GM23248 (cell line): Measurements from ENCODE around the gene MAML2. TPM values are rescaled to one million over a fixed set of nuclear protein-coding genes. Genes with fewer than 3 reads are reported as not detected.

ENCODE experiments used
- DNase-seq: peaks from one replicate; pipeline ENCODE4 v3.0.0-alpha.2; 2015
- H2AFZ ChIP-seq: fragments of 200-600 bp; sonication (generic); 2 replicates; pipeline ENCODE4 v1.6.1; 2016; ENCODE audit warnings: antibody characterized with exemption
- H3F3A ChIP-seq: fragments of 200-600 bp; sonication (generic); 2 replicates; pipeline ENCODE4 v1.6.1; 2016; ENCODE audit warnings: mild to moderate bottlenecking, antibody characterized with exemption, mixed run types; ENCODE audit not compliant: insufficient read depth
- H3K27ac ChIP-seq: fragments of 200-600 bp; sonication (generic); 2 replicates; pipeline ENCODE4 v1.5.1; 2016; ENCODE audit warnings: mild to moderate bottlenecking
- H3K27me3 ChIP-seq: fragments of 200-600 bp; sonication (generic); replicated peaks from 2 replicates; pipeline ENCODE4 v1.6.1; 2016; ENCODE audit warnings: mild to moderate bottlenecking; ENCODE audit not compliant: insufficient read depth
- H3K36me3 ChIP-seq: fragments of 200-600 bp; sonication (generic); 2 replicates; pipeline ENCODE4 v1.6.1; 2016; ENCODE audit warnings: low read depth, mild to moderate bottlenecking
- H3K4me1 ChIP-seq: fragments of 200-600 bp; sonication (generic); 2 replicates; pipeline ENCODE4 v1.6.1; 2016; ENCODE audit warnings: mild to moderate bottlenecking; ENCODE audit not compliant: insufficient read depth
- H3K4me2 ChIP-seq: fragments of 200-600 bp; sonication (generic); one replicate; pipeline ENCODE4 v1.6.1; 2016; ENCODE audit warnings: mild to moderate bottlenecking; ENCODE audit not compliant: unreplicated experiment
- H3K4me3 ChIP-seq: fragments of 200-600 bp; sonication (generic); 2 replicates; pipeline ENCODE4 v1.5.1; 2016; ENCODE audit warnings: mild to moderate bottlenecking
- H3K79me2 ChIP-seq: fragments of 200-600 bp; sonication (generic); 2 replicates; pipeline ENCODE4 v1.6.1; 2016; ENCODE audit warnings: mild to moderate bottlenecking; ENCODE audit not compliant: insufficient read depth
- H3K9ac ChIP-seq: fragments of 200-600 bp; sonication (generic); 2 replicates; pipeline ENCODE4 v1.6.1; 2016; ENCODE audit warnings: mild to moderate bottlenecking
- H3K9me2 ChIP-seq: fragments of 200-600 bp; sonication (generic); 2 replicates; pipeline ENCODE4 v1.6.1; 2016; ENCODE audit warnings: mixed run types, mild to moderate bottlenecking, moderate library complexity; ENCODE audit not compliant: insufficient read depth
- H3K9me3 ChIP-seq: fragments of 200-600 bp; sonication (generic); one replicate; pipeline ENCODE4 v1.6.1; 2017; ENCODE audit warnings: low read depth
- H4K20me1 ChIP-seq: fragments of 200-600 bp; sonication (generic); 2 replicates; pipeline ENCODE4 v1.6.0; 2016; ENCODE audit not compliant: insufficient read depth
- EZH2 ChIP-seq: fragments of 200-600 bp; sonication (generic); IDR thresholded peaks from 2 replicates; pipeline ENCODE4 v1.6.1; 2018; ENCODE audit warnings: antibody characterized with exemption, mild to moderate bottlenecking; ENCODE audit not compliant: insufficient read depth, poor library complexity, severe bottlenecking
- EZH2phosphoT487 ChIP-seq: fragments of 200-600 bp; sonication (generic); IDR thresholded peaks from 2 replicates; pipeline ENCODE4 v1.6.1; 2018; ENCODE audit warnings: antibody characterized with exemption, moderate library complexity, mild to moderate bottlenecking, low read depth; ENCODE audit not compliant: insufficient read depth
- WGBS, 2 experiments: methylation state at CpG; one replicate each; pipeline ENCODE4 v1.1.6; 2015 to 2017; ENCODE audit warnings: low lambda C conversion rate in 2 of 2, low coverage in 1 of 2; ENCODE audit errors: missing lambda C conversion rate in 2 of 2; 5-methylcytosine and 5-hydroxymethylcytosine counted together
- in situ Hi-C: fragments of 300-500 bp; cut with MboI; formaldehyde crosslinking; loops from 2 replicates; pipeline ENCODE4 v1.15.0; 2020
- polyA plus RNA-seq: library from polyadenylated mRNA; unstranded; fragments of >200 nt; fragmentation: Nextera tagmentation; extraction: Ambion mirVana; gene quantifications from 2 replicates; pipeline ENCODE4 v1.2.1, GENCODE V29; 2016
- total RNA-seq: library from RNA; depleted of rRNA; stranded (reverse); fragments of >200 nt; shearing (Covaris generic); gene quantifications from 2 replicates; pipeline ENCODE4 v1.2.3, GENCODE V29; 2014

MAML2 gene
- total and polyA plus RNA-seq, 2 experiments from 2014 or later, result 7.4 to 23.7 TPM

DNA sequence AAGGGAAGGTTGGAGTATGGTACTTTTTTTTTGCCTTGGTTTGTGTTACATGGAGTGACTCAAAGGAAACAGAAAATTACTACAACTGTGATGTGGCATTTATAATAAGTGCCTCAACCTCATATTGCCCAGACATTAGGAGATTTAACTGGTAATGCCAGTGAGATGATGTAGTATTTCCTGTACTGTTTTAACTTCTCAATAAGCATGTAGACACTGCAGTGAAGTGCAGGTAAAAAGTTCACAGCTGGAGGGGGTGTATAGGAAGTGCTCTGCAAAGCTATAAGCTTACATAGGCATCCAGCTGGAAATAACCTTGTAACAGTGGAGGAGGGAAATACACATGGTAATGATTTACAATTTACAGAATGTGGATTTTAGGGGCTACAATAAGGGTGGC lies 280.9 kb downstream of the MAML2 start:
- DNase-seq, result peak; percentile 65
- H3F3A ChIP-seq, result peaks cover 56% of the 10 kb centered on the region
- H3K9ac ChIP-seq, result peak overlapping the region; percentile 28
- H3K9me3 ChIP-seq, result no peaks in the 10 kb centered on the region
- H3K9me2 ChIP-seq, result no peaks in the 10 kb centered on the region
- in situ Hi-C loops, result no loop called here
- no peak overlapping the region for H3K4me3 ChIP-seq
- peak overlapping the region; percentile 64 for H3K27ac ChIP-seq
- peaks cover 10% of the 10 kb centered on the region; the same call in 1 of the 2 replicates for H3K36me3 ChIP-seq
- H3K79me2 ChIP-seq, result peaks cover 95% of the 10 kb centered on the region
- H3K4me2 ChIP-seq, result peak overlapping the region; percentile 55
- H2AFZ ChIP-seq, result no peak overlapping the region
- no peaks in the 10 kb centered on the region for H4K20me1 ChIP-seq
- peaks cover 63% of the 10 kb centered on the region for H3K4me1 ChIP-seq
- H3K27me3 ChIP-seq, result no peaks in the 10 kb centered on the region
- no peak for TF ChIP-seq EZH2phosphoT487
- TF ChIP-seq EZH2, result no peak

DNA sequence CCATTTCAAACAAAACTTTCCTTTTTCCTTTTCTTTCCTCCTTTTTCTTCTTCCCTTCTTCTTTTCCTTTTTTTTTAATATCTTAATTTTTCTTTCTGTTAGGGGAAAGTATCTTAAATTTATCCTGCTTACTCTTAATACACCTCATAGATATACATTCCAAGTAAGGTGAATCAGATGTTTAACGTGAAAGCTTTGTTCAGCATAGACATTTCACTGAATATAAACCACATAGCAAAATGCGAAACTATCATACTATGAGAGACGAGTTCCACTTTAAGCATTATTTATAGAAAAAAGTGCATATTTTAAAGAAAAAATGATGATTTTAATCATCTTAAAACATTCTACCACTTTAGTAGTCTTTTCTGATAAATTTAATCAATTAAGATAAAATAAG lies 281.3 kb downstream of the MAML2 start:
- TF ChIP-seq EZH2phosphoT487 (no peak), EZH2 (no peak)
- DNase-seq, result no peak
- peak overlapping the region; percentile 64 for H3K27ac ChIP-seq
- H3F3A ChIP-seq, result peaks cover 58% of the 10 kb centered on the region
- peaks cover 67% of the 10 kb centered on the region for H3K4me1 ChIP-seq
- H3K27me3 ChIP-seq, result no peaks in the 10 kb centered on the region
- H3K36me3 ChIP-seq, result peaks cover 10% of the 10 kb centered on the region; the same call in 1 of the 2 replicates
- peak overlapping the region; percentile 28 for H3K9ac ChIP-seq
- H4K20me1 ChIP-seq, result no peaks in the 10 kb centered on the region
- H3K4me3 ChIP-seq, result no peak overlapping the region; the same call in 1 of the 2 replicates
- H3K9me2 ChIP-seq, result no peaks in the 10 kb centered on the region
- peak overlapping the region; percentile 55 for H3K4me2 ChIP-seq
- no peak overlapping the region for H2AFZ ChIP-seq
- in situ Hi-C loops, result no loop called here
- WGBS, 2 experiments, result 71 to 73% methylated on average over 3 of the region's 3 CpGs
- peaks cover 96% of the 10 kb centered on the region for H3K79me2 ChIP-seq
- H3K9me3 ChIP-seq, result no peaks in the 10 kb centered on the region

DNA sequence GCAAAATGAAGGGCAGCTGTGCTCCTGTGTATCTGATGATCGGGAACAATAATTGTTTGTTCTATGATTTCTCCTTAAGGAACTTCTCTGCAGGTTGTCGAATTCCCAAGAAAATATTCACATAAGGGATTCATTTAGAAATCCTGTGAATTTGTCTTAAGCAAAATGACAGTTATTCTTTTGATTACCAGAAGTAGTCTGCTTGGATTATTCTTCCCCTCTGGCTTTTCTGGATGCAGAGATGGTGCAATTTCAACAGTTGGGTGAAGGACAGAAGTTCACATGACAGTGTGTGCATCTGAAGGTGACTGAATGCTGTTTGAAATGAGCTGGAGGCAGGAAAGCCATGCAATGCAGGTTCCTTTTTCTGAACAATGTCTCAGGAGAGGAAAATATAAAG lies 281.9 kb downstream of the MAML2 start:
- WGBS, 2 experiments, result 9 to 22% methylated on average over 2 of the region's 2 CpGs
- Histone ChIP-seq H3K9ac (peak overlapping the region; percentile 28; the same call in 1 of the 2 replicates), H3F3A (peaks cover 65% of the 10 kb centered on the region), H3K27me3 (no peaks in the 10 kb centered on the region), H3K4me3 (no peak overlapping the region), H4K20me1 (no peaks in the 10 kb centered on the region), H3K4me2 (peak overlapping the region; percentile 55), H3K27ac (peak overlapping the region; percentile 64), H2AFZ (no peak overlapping the region), H3K4me1 (peaks cover 71% of the 10 kb centered on the region), H3K9me3 (no peaks in the 10 kb centered on the region), H3K9me2 (no peaks in the 10 kb centered on the region), H3K79me2 (peaks cover 94% of the 10 kb centered on the region), H3K36me3 (peaks cover 10% of the 10 kb centered on the region; the same call in 1 of the 2 replicates)
- TF ChIP-seq EZH2phosphoT487 (no peak), EZH2 (no peak)
- peak; percentile 48 for DNase-seq
- in situ Hi-C loops, result no loop called here

DNA sequence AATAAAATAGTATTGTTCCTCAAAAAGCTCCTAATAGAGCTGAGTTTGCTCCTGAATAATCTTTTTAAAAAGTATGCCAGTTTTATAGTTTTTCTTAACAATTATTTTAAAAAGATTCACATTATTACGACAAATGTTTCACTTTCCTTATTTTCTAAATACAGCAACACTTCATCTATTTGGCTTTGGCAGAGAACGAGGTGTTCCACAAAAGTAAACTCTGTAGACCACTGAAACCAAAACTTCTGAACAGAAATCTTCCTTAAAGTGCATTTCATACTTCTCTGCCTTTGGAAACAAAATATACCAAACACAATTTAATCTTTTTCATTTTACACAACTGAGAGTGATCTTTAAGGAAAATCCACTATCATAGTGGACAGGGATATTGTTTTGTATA lies 285.5 kb downstream of the MAML2 start:
- Histone ChIP-seq H3K79me2 (peaks cover 87% of the 10 kb centered on the region), H3K9me2 (no peaks in the 10 kb centered on the region), H3K36me3 (peaks cover 7% of the 10 kb centered on the region; the same call in 1 of the 2 replicates), H3K4me2 (no peak overlapping the region), H3K4me3 (no peak overlapping the region), H3K9me3 (no peaks in the 10 kb centered on the region), H2AFZ (no peak overlapping the region), H3K4me1 (peaks cover 75% of the 10 kb centered on the region), H4K20me1 (no peaks in the 10 kb centered on the region), H3F3A (peaks cover 65% of the 10 kb centered on the region), H3K27ac (no peak overlapping the region), H3K27me3 (no peaks in the 10 kb centered on the region), H3K9ac (peak overlapping the region; percentile 8; the same call in 1 of the 2 replicates)
- DNase-seq, result no peak
- TF ChIP-seq EZH2phosphoT487, result no peak
- no peak for TF ChIP-seq EZH2
- 39 to 40% methylated on average over 2 of the region's 2 CpGs for WGBS, 2 experiments
- in situ Hi-C loops, result loop anchor here (10.0 kb wide), 1 partner anchor 287 kb away; the partner anchor contains the start of gene MAML2

DNA sequence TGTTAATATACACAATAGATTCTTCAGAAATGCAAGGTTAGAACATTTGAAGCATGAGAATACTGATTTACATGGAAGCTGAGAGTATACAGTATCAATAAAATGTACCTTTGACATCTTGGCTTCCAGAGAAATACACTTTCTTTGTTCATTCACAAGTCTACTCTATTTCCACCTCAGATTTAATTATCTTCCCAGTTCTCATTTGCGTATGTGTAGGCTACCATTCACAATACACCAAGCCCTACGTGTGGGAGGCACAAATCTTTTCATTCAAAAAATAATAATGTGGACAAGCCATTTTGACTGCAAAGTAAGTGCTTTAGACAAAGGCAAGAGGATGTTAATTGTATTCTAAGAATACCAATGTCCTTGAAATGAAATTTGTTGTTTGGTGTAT lies 286.4 kb downstream of the MAML2 start:
- Histone ChIP-seq H3K27ac (peak overlapping the region; percentile 66), H3K36me3 (peaks cover 7% of the 10 kb centered on the region; the same call in 1 of the 2 replicates), H3K27me3 (no peaks in the 10 kb centered on the region), H3F3A (peaks cover 65% of the 10 kb centered on the region), H3K4me2 (peak overlapping the region; percentile 45), H3K9me3 (no peaks in the 10 kb centered on the region), H3K9me2 (no peaks in the 10 kb centered on the region), H3K79me2 (peaks cover 88% of the 10 kb centered on the region), H3K4me1 (peaks cover 75% of the 10 kb centered on the region), H3K4me3 (no peak overlapping the region), H2AFZ (no peak overlapping the region), H4K20me1 (no peaks in the 10 kb centered on the region), H3K9ac (no peak overlapping the region)
- no peak for DNase-seq
- TF ChIP-seq EZH2 (no peak), EZH2phosphoT487 (no peak)
- in situ Hi-C loops, result loop anchor here (10.0 kb wide), 1 partner anchor 288 kb away; the partner anchor contains the start of gene MAML2
- 96 to 97% methylated on average over 2 of the region's 2 CpGs for WGBS, 2 experiments
